Thyroid gland (tissue), 4 donors: ENCODE data around the gene GPR153.

Experiments
- CTCF ChIP-seq, 6 experiments: fragments of 200-600 bp in 3 of 6; fragments of 450-650 bp in 3 of 6; sonication (generic) in 3 of 6; IDR thresholded peaks; one replicate each; pipeline ENCODE4 v1.5.1; 2016 to 2019; ENCODE audit warnings: antibody characterized with exemption in 6 of 6, mild to moderate bottlenecking in 2 of 6, inconsistent platforms in 1 of 6, moderate library complexity in 1 of 6
- POLR2A ChIP-seq, 2 donors: fragments of 450-650 bp; IDR thresholded peaks; one replicate each; pipeline ENCODE4 v1.6.1; 2017; ENCODE audit warnings: antibody characterized with exemption in 2 of 2, mild to moderate bottlenecking in 2 of 2, moderate library complexity in 1 of 2

DNA sequence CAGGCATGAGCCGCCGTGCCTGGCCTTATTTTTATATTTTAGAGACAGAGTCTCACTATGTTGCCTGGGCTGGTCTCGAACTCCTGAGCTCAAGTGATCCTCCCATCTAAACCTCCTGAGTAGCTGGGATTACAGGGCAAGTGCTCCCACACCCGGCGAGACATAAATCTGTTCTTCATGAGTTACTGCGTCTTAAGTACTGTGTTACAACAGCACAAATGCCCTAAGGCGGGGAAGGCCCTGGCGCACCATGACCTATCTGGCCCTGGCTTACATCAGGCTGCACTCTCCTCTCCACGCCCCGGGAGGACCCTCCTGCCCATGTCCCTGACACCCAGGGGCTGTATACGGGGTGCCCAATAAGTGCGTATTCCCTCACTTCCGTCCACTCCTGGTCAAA lies 4.3 kb downstream of the GPR153 start:
- no peak for TF ChIP-seq CTCF (IDR thresholded peaks at IDR 0.05)
- TF ChIP-seq POLR2A (IDR thresholded peaks at IDR 0.05): no peak
